H1 (cell line): Measurements from ENCODE around the gene UIMC1.

Source experiments
- BACH1 ChIP-seq: IDR thresholded peaks from 2 replicates; pipeline ENCODE4 v1.6.1; 2012; ENCODE audit warnings: low read length, improper control_type of control experiment
- EZH2 ChIP-seq: fragments of 200-600 bp; sonication (generic); IDR thresholded peaks from 2 replicates; pipeline ENCODE4 v1.7.1; 2012; ENCODE audit warnings: low read depth, mild to moderate bottlenecking, moderate library complexity, low read length, inconsistent platforms; ENCODE audit not compliant: severe bottlenecking
- TF ChIP-seq, protein P1 (sequence below), 3 experiments: IDR thresholded peaks; 1 replicate in 2 of 3; 2 replicates in 1 of 3; pipeline versions ENCODE4 v1.5.1 to v1.6.1; 2011; ENCODE audit warnings: low read length in 3 of 3, mild to moderate bottlenecking in 3 of 3, inconsistent platforms in 2 of 3, low read depth in 1 of 3, moderate library complexity in 1 of 3; ENCODE audit not compliant: insufficient read depth in 1 of 3; ENCODE audit errors: control extremely low read depth in 1 of 3

DNA sequence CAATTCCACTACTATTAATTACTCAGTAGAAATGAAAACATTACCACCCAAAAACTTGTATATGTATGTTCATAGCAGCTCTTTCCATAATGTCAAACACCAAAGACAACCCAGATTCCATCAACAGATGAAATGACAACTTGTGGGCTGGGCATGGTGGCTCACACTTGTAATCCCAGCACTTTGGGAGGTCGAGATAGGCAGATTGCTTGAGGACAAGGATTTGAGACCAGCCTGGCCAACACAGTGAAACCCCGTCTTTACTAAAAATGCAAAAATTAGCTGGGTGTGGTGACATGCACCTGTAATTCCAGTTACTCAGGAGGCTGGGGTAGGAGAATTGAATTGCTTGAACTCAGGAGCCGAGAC lies 11.5 kb downstream of the UIMC1 start:
- TF ChIP-seq EZH2 (no peak), BACH1 (no peak)
- TF ChIP-seq, protein P1, sequence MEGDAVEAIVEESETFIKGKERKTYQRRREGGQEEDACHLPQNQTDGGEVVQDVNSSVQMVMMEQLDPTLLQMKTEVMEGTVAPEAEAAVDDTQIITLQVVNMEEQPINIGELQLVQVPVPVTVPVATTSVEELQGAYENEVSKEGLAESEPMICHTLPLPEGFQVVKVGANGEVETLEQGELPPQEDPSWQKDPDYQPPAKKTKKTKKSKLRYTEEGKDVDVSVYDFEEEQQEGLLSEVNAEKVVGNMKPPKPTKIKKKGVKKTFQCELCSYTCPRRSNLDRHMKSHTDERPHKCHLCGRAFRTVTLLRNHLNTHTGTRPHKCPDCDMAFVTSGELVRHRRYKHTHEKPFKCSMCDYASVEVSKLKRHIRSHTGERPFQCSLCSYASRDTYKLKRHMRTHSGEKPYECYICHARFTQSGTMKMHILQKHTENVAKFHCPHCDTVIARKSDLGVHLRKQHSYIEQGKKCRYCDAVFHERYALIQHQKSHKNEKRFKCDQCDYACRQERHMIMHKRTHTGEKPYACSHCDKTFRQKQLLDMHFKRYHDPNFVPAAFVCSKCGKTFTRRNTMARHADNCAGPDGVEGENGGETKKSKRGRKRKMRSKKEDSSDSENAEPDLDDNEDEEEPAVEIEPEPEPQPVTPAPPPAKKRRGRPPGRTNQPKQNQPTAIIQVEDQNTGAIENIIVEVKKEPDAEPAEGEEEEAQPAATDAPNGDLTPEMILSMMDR (IDR thresholded peaks at IDR 0.05; ENCODE audit: control extremely low read depth in 1 of 3, insufficient read depth in 1 of 3, low read depth in 1 of 3, low read length in 3 of 3), result no peak
